ENCODE measurements around the gene MS4A6E.

MS4A6E gene

GRCh38 chr11:60367009-60367408 is 40.0 kb downstream of the MS4A6E start:
- peak; percentile 69 for DNase-seq (ENCODE audit: low spot score)
- TF ChIP-seq CTCF (IDR thresholded peaks at IDR 0.05; ENCODE audit: extremely low read depth, missing control alignments): no peak

GRCh38 chr11:60367896-60368295 is 40.8 kb downstream of the MS4A6E start:
- no peak for DNase-seq (ENCODE audit: low spot score)
- TF ChIP-seq CTCF (IDR thresholded peaks at IDR 0.05; ENCODE audit: extremely low read depth, missing control alignments): no peak

- no peak for DNase-seq (ENCODE audit: low spot score)
- TF ChIP-seq CTCF (IDR thresholded peaks at IDR 0.05; ENCODE audit: extremely low read depth, missing control alignments): no peak
Observed at GRCh38 chr11:60370252-60370810, 43.3 kb downstream of the MS4A6E start.

- DNase-seq (ENCODE audit: low spot score): no peak
- TF ChIP-seq CTCF (IDR thresholded peaks at IDR 0.05; ENCODE audit: extremely low read depth, missing control alignments): no peak
Observed at GRCh38 chr11:60370811-60371298, 43.8 kb downstream of the MS4A6E start.

GRCh38 chr11:60371386-60371785 is 44.3 kb downstream of the MS4A6E start:
- DNase-seq (ENCODE audit: low spot score): no peak
- no peak for TF ChIP-seq CTCF (IDR thresholded peaks at IDR 0.05; ENCODE audit: extremely low read depth, missing control alignments)

- DNase-seq (ENCODE audit: low spot score): no peak
- no peak for TF ChIP-seq CTCF (IDR thresholded peaks at IDR 0.05; ENCODE audit: extremely low read depth, missing control alignments)
Observed at GRCh38 chr11:60371854-60372253, 44.8 kb downstream of the MS4A6E start.

GRCh38 chr11:60372767-60373166 is 45.7 kb downstream of the MS4A6E start:
- no peak for TF ChIP-seq CTCF (IDR thresholded peaks at IDR 0.05; ENCODE audit: extremely low read depth, missing control alignments)
- DNase-seq (ENCODE audit: low spot score): no peak

Data from GM20000 (cell line).